H1 (cell line): ENCODE measurements around the gene RMP24.

Source experiments
- CTCF ChIA-PET: fragments of 300-600 bp; sonication (Branson Sonifier 250); formaldehyde crosslinking; loops from one replicate; lab custom pipeline; 2021; ENCODE audit not compliant: partially characterized antibody; lab: Charles Lee
- POLR2A ChIA-PET: fragments of 300-600 bp; sonication (Branson Sonifier 250); formaldehyde crosslinking; loops from one replicate; lab custom pipeline; 2021; ENCODE audit warnings: inconsistent platforms; ENCODE audit not compliant: partially characterized antibody; lab: Charles Lee
- DNase-seq, 2 experiments: peaks; one replicate each; pipeline versions ENCODE4 v3.0.0 to v3.0.0-alpha.2; 2010 to 2022; ENCODE audit warnings: low spot score in 2 of 2, low read depth in 1 of 2, mixed read lengths in 1 of 2
- FAIRE-seq: peaks from 2 replicates; lab custom pipeline; 2011; peaks lifted over from hg19 to GRCh38; lab: Jason Lieb, UNC
- H2AFZ ChIP-seq: 2 replicates; pipeline ENCODE4 v1.8.1; 2012; ENCODE audit warnings: low read length, inconsistent platforms
- H2AK5ac ChIP-seq: 2 replicates; pipeline ENCODE4 v1.6.1; 2013; ENCODE audit warnings: low read depth, low read length
- H2BK120ac ChIP-seq: replicated peaks from 2 replicates; pipeline ENCODE3; 2013; ENCODE audit warnings: low read depth, low read length, inconsistent platforms
- H2BK12ac ChIP-seq: 2 replicates; pipeline ENCODE4 v1.6.1; 2013; ENCODE audit warnings: low read depth, low read length
- H2BK15ac ChIP-seq: 2 replicates; pipeline ENCODE4 v1.6.1; 2013; ENCODE audit warnings: low read length
- H2BK20ac ChIP-seq: 2 replicates; pipeline ENCODE4 v1.6.1; 2013; ENCODE audit warnings: low read length
- H2BK5ac ChIP-seq: 2 replicates; pipeline ENCODE4 v1.6.1; 2013; ENCODE audit warnings: low read depth, low read length
- H3K14ac ChIP-seq: 2 replicates; pipeline ENCODE4 v1.6.1; 2013; ENCODE audit warnings: inconsistent platforms; ENCODE audit not compliant: insufficient read length
- H3K18ac ChIP-seq: 2 replicates; pipeline ENCODE4 v1.6.1; 2013; ENCODE audit warnings: low read length; ENCODE audit errors: extremely low read depth
- H3K23ac ChIP-seq: 2 replicates; pipeline ENCODE4 v1.6.1; 2013; ENCODE audit warnings: inconsistent platforms; ENCODE audit not compliant: insufficient read length
- H3K23me2 ChIP-seq: 2 replicates; pipeline ENCODE4 v1.6.1; 2013; ENCODE audit warnings: low read depth, low read length
- H3K27ac ChIP-seq: 2 replicates; pipeline ENCODE4 v1.6.1; 2011; ENCODE audit warnings: low read depth, low read length, inconsistent platforms
- H3K27me3 ChIP-seq, 4 experiments: replicated peaks in 1 of 4; 1 replicate in 1 of 4; 2 replicates in 3 of 4; pipeline versions ENCODE4 v1.6.1 to v1.8.1; 2011 to 2013; ENCODE audit warnings: low read length in 3 of 4, mild to moderate bottlenecking in 3 of 4, inconsistent platforms in 2 of 4, mixed read lengths in 2 of 4, moderate library complexity in 1 of 4; ENCODE audit not compliant: control insufficient read depth in 3 of 4, insufficient read depth in 3 of 4; ENCODE audit errors: extremely low read depth in 1 of 4
- H3K36me3 ChIP-seq, 4 experiments: 2 replicates each; pipeline versions ENCODE4 v1.6.1 to v1.8.1; 2011 to 2013; ENCODE audit warnings: mild to moderate bottlenecking in 4 of 4, low read length in 3 of 4, moderate library complexity in 2 of 4, control low read depth in 1 of 4, inconsistent platforms in 1 of 4; ENCODE audit not compliant: insufficient read depth in 4 of 4, control insufficient read depth in 2 of 4
- H3K4ac ChIP-seq: replicated peaks from 2 replicates; pipeline ENCODE3; 2013; ENCODE audit warnings: low read length, low read depth, mixed read lengths, inconsistent platforms; ENCODE audit not compliant: insufficient read length
- H3K4me1 ChIP-seq, 4 experiments: replicated peaks in 1 of 4; 1 replicate in 1 of 4; 2 replicates in 3 of 4; pipeline versions ENCODE4 v1.6.1 to v1.8.1; 2011 to 2013; ENCODE audit warnings: low read length in 3 of 4, inconsistent platforms in 2 of 4, mixed read lengths in 1 of 4; ENCODE audit not compliant: insufficient read depth in 4 of 4, control insufficient read depth in 3 of 4
- H3K4me2 ChIP-seq, 2 experiments: 2 replicates each; pipeline versions ENCODE4 v1.6.1 to v1.8.1; 2011 to 2013; ENCODE audit warnings: low read depth in 2 of 2, low read length in 2 of 2, control low read depth in 1 of 2, inconsistent platforms in 1 of 2, mild to moderate bottlenecking in 1 of 2; ENCODE audit not compliant: insufficient read depth in 1 of 2
- H3K4me3 ChIP-seq, 4 experiments: fragments of 200-600, 300-600 bp in 1 of 4; sonication (generic), shearing (Covaris generic), sonication (Bioruptor Twin) in 1 of 4; 2 replicates each; pipeline versions ENCODE4 v1.5.1 to v1.8.1; 2011 to 2016; ENCODE audit warnings: low read length in 4 of 4, low read depth in 3 of 4, control low read depth in 2 of 4, inconsistent platforms in 2 of 4, mild to moderate bottlenecking in 2 of 4, mixed read lengths in 1 of 4, moderate library complexity in 1 of 4; ENCODE audit not compliant: insufficient read depth in 2 of 4; ENCODE audit errors: extremely low read depth in 1 of 4
- H3K56ac ChIP-seq: replicated peaks from 2 replicates; pipeline ENCODE3; 2013; ENCODE audit warnings: low read depth, mild to moderate bottlenecking, mixed read lengths, low read length, inconsistent platforms; ENCODE audit not compliant: insufficient read length
- H3K79me1 ChIP-seq: 2 replicates; pipeline ENCODE4 v1.6.1; 2013; ENCODE audit warnings: low read depth, low read length, control low read depth
- H3K79me2 ChIP-seq, 2 experiments: 2 replicates each; pipeline versions ENCODE4 v1.6.1 to v1.8.1; 2012 to 2013; ENCODE audit warnings: low read length in 2 of 2, mild to moderate bottlenecking in 2 of 2, inconsistent platforms in 1 of 2; ENCODE audit not compliant: insufficient read depth in 2 of 2, control insufficient read depth in 1 of 2
- H3K9ac ChIP-seq, 4 experiments: replicated peaks in 1 of 4; 1 replicate in 1 of 4; 2 replicates in 3 of 4; pipeline versions ENCODE4 v1.6.1 to v1.8.1; 2011 to 2013; ENCODE audit warnings: low read depth in 3 of 4, low read length in 3 of 4, control low read depth in 2 of 4, mild to moderate bottlenecking in 2 of 4, moderate library complexity in 2 of 4, inconsistent platforms in 1 of 4; ENCODE audit errors: extremely low read depth in 1 of 4
- H3K9me3 ChIP-seq, 2 experiments: 2 replicates each; pipeline versions ENCODE4 v1.6.1 to v1.8.1; 2012 to 2013; ENCODE audit warnings: mild to moderate bottlenecking in 2 of 2, moderate library complexity in 2 of 2, control low read depth in 1 of 2, inconsistent platforms in 1 of 2, low read depth in 1 of 2, low read length in 1 of 2, mixed read lengths in 1 of 2; ENCODE audit not compliant: insufficient read depth in 2 of 2
- H4K20me1 ChIP-seq, 2 experiments: replicated peaks in 1 of 2; 2 replicates each; pipeline versions ENCODE3 to v1.8.1; 2011 to 2013; ENCODE audit warnings: inconsistent platforms in 2 of 2, low read length in 2 of 2, mild to moderate bottlenecking in 1 of 2; ENCODE audit not compliant: insufficient read depth in 2 of 2, control insufficient read depth in 1 of 2
- H4K5ac ChIP-seq: 2 replicates; pipeline ENCODE4 v1.6.1; 2013; ENCODE audit warnings: low read length, low read depth, mixed read lengths, inconsistent platforms; ENCODE audit not compliant: insufficient read length
- H4K8ac ChIP-seq: 2 replicates; pipeline ENCODE4 v1.8.0; 2013; ENCODE audit warnings: mild to moderate bottlenecking, moderate library complexity, low read length, inconsistent platforms; ENCODE audit not compliant: insufficient read depth; ENCODE audit errors: extremely low read depth
- H4K91ac ChIP-seq: replicated peaks from 2 replicates; pipeline ENCODE3; 2013; ENCODE audit warnings: low read length, mixed read lengths, inconsistent platforms; ENCODE audit not compliant: insufficient read length
- FOSL1 ChIP-seq: IDR thresholded peaks from 2 replicates; pipeline ENCODE4 v1.6.1; 2011; ENCODE audit warnings: mild to moderate bottlenecking, low read depth, low read length, moderate library complexity; ENCODE audit not compliant: insufficient read depth
- GABPA ChIP-seq: IDR thresholded peaks from 2 replicates; pipeline ENCODE4 v1.6.1; 2011; ENCODE audit warnings: mild to moderate bottlenecking, low read length, moderate library complexity, borderline replicate concordance; ENCODE audit not compliant: insufficient read depth
- JUN ChIP-seq: IDR thresholded peaks from 2 replicates; pipeline ENCODE4 v1.6.1; 2011; ENCODE audit warnings: low read depth, mild to moderate bottlenecking, improper control_type of control experiment, low read length
- WGBS, 2 experiments: shearing (Covaris generic) in 1 of 2; methylation state at CpG; one replicate each; pipeline versions ENCODE4 v1.1.6 to v1.1.7; 2013 to 2015; ENCODE audit warnings: low lambda C conversion rate in 2 of 2, mixed read lengths in 2 of 2, inconsistent platforms in 1 of 2, low coverage in 1 of 2, missing lambda C conversion rate in 1 of 2; ENCODE audit not compliant: insufficient replicate concordance in 2 of 2, insufficient coverage in 1 of 2, insufficient read length in 1 of 2; ENCODE audit errors: extremely low coverage in 1 of 2, missing lambda C conversion rate in 1 of 2; 5-methylcytosine and 5-hydroxymethylcytosine counted together
- TF ChIP-seq, protein P1 (sequence below): IDR thresholded peaks from 2 replicates; pipeline ENCODE4 v1.6.1; 2011; ENCODE audit warnings: low read length, improper control_type of control experiment

Gene RMP24

DNA sequence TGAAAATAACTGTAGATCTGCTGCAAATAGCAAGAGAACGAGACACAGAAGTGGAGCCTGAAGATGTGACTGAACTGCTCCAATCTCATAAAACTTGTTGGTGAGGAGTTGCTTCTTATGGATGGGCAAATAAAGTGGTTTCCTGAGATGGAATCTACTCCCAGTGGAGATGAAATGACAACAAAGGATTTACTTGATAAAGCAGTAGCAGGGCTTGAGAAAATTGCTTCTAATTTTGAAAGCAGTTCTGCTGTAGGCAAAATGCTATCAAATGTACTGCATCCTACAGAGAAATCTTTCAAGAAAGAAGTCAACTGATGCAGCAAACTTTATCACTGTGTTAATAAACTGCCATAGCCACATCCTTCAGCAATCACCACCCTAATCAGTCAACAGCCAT, 50.9 kb downstream of the RMP24 start:
- Histone ChIP-seq H3K56ac (no peak overlapping the region), H3K27ac (no peak overlapping the region), H4K8ac (no peak overlapping the region), H3K23ac (no peak overlapping the region), H2BK5ac (no peak overlapping the region), H4K20me1 (peaks cover 0 to 1% of the 10 kb centered on the region in 2 experiments), H4K91ac (no peak overlapping the region), H3K79me2 (no peaks in the 10 kb centered on the region), H3K4ac (no peak overlapping the region), H3K4me2 (no peak overlapping the region), H3K79me1 (no peaks in the 10 kb centered on the region), H3K36me3 (peaks cover 0 to 42% (median 16%) of the 10 kb centered on the region in 4 experiments; a peak in 5 of 8 replicates), H2BK12ac (no peak overlapping the region), H3K9ac (no peak overlapping the region), H3K4me3 (no peak overlapping the region), H2BK20ac (no peak overlapping the region), H3K27me3 (no peaks in the 10 kb centered on the region), H4K5ac (no peak overlapping the region), H3K18ac (no peak overlapping the region), H2BK15ac (no peak overlapping the region), H3K9me3 (no peaks in the 10 kb centered on the region), H3K23me2 (no peaks in the 10 kb centered on the region), H2BK120ac (no peak overlapping the region), H3K4me1 (no peaks in the 10 kb centered on the region), H2AK5ac (no peak overlapping the region), H2AFZ (no peak overlapping the region), H3K14ac (no peak overlapping the region)
- 80% methylated on average over 1 of the region's 1 CpG; no CpG with 5 or more reads in 1 of the 2 experiments for WGBS, 2 experiments
- no peak for TF ChIP-seq FOSL1
- TF ChIP-seq, protein P1, sequence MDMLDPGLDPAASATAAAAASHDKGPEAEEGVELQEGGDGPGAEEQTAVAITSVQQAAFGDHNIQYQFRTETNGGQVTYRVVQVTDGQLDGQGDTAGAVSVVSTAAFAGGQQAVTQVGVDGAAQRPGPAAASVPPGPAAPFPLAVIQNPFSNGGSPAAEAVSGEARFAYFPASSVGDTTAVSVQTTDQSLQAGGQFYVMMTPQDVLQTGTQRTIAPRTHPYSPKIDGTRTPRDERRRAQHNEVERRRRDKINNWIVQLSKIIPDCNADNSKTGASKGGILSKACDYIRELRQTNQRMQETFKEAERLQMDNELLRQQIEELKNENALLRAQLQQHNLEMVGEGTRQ: no peak
- no peak for TF ChIP-seq GABPA
- TF ChIP-seq JUN: no peak
- DNase-seq: no peak
- ChIA-PET POLR2A (no interaction called here), CTCF (no interaction called here)
- no peak for FAIRE-seq
